H4 (cell line): ENCODE data around the gene PPP4R2. TPM values are rescaled to one million over a fixed set of nuclear protein-coding genes. Genes with fewer than 3 reads are reported as not detected.
"Not testable (repeated sequence)": the region's sequence is repeated elsewhere in the genome, so short reads cannot be mapped to it uniquely, and the experiment has no call there.

Source experiments
- DNase-seq: peaks from one replicate; pipeline ENCODE4 v3.0.0-alpha.2; 2015; ENCODE audit warnings: low spot score
- total RNA-seq: library from RNA; depleted of rRNA; stranded (reverse); fragments of >200 nt; shearing (Covaris generic); gene quantifications from 2 replicates; pipeline ENCODE4 v1.2.3, GENCODE V29; 2014

The PPP4R2 gene
- total RNA-seq, 1 experiment from 2014 or later: 30.0 TPM

DNA sequence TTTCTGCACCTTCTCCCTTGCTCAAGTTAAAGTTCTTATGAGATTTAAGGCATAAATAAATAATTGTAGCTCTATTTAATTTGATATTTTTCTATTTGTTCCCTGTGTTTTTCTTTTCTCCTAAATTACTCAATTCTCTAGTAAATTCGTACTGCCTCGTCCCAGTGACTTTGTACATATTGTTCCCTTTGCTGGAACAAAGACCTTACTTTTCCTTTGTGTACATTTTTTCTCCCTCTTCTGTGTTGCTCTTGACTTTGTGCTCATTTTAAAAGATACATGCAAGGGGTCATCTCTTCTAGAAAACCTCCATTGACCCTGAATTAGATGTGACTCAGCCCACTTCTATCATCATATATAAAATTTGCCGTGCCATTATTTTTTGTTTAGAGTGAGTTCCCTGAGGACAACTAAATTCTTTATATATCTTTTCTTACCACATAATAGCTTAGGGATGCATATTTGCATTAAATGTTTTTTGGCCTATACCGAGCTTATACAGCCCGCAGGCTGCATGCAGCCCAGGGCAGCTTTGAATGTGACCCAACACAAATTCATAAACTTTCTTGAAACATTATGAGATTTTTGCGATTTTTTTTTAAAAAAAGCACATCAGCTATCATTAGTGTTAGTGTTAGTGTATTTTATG lies 29.6 kb downstream of the PPP4R2 start:
- DNase-seq: no peak

DNA sequence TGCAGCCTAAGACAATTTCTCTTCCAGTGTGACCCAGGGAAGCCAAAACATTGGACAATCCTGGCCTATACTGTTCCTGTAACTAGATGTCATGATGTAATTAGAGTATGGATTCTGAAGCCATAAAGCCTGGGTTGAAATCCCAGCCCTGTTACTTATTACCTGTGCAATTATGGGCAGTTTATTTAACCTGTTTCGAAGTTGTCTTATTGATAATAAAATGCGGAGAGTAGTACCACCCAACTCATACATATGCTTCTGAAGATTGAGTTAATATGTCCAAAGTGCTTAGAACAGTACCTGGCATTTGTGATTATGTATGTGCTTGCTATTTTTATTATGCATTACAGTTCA lies 30.1 kb downstream of the PPP4R2 start:
- DNase-seq: no peak

DNA sequence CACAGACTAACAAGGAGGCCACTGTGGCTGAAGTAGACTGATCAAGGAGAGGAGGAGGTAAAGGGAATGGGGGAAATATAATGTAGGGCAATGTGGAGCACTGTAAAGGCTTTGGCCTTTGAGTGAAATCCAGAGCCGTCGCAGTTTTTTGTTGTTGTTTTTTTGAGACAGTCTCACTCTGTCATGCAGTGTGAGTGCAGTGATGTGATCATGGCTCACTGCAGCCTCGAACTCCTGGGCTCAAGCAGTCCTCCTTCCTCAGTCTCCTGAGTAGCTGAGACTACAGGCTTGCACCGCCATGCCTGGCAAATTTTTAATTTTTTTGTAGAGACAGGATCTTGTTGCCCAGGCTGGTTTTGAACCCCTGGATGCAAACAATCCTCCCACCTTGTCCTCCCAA lies 32.2 kb downstream of the PPP4R2 start:
- no peak for DNase-seq

GRCh38 chr3:73029321-73029796 lies 32.7 kb downstream of the PPP4R2 start:
- DNase-seq: peak; percentile 30

- DNase-seq: no peak
These were observed 33.5 kb downstream of the PPP4R2 start for GRCh38 chr3:73030073-73030597.

- no peak for DNase-seq
These were observed 35.0 kb downstream of the PPP4R2 start for GRCh38 chr3:73031573-73032103.

- DNase-seq: no peak
These were observed 40.3 kb downstream of the PPP4R2 start for GRCh38 chr3:73036694-73037591.

GRCh38 chr3:73041537-73041936 lies 44.9 kb downstream of the PPP4R2 start:
- DNase-seq: no peak

- DNase-seq: no peak
These were observed 46.8 kb downstream of the PPP4R2 start for GRCh38 chr3:73043414-73043813.

GRCh38 chr3:73045391-73045790 lies 48.8 kb downstream of the PPP4R2 start:
- DNase-seq: no peak

- DNase-seq: no peak
These were observed 49.6 kb downstream of the PPP4R2 start for GRCh38 chr3:73046195-73046594.

DNA sequence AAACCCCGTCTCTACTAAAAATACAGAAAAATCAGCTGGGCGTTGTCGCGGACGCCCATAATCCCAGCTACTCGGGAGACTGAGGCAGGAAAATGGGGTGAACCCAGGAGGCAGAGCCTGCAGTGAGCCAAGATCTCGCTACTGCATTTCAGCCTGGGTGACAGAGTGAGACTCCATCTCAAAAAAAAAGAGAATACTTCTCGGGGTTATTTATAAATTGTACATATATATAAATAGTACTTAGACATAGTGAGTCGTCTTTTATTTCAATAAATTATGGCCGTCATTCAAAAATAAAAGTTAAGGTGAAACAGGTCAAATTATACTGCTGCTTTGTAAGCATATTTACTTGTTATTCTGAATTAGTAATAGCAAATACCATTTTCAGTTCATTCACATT lies 52.7 kb downstream of the PPP4R2 start:
- no peak for DNase-seq

GRCh38 chr3:73052857-73053256 lies 56.2 kb downstream of the PPP4R2 start:
- DNase-seq: no peak

GRCh38 chr3:73055583-73055982 lies 59.0 kb downstream of the PPP4R2 start:
- DNase-seq: no peak

DNA sequence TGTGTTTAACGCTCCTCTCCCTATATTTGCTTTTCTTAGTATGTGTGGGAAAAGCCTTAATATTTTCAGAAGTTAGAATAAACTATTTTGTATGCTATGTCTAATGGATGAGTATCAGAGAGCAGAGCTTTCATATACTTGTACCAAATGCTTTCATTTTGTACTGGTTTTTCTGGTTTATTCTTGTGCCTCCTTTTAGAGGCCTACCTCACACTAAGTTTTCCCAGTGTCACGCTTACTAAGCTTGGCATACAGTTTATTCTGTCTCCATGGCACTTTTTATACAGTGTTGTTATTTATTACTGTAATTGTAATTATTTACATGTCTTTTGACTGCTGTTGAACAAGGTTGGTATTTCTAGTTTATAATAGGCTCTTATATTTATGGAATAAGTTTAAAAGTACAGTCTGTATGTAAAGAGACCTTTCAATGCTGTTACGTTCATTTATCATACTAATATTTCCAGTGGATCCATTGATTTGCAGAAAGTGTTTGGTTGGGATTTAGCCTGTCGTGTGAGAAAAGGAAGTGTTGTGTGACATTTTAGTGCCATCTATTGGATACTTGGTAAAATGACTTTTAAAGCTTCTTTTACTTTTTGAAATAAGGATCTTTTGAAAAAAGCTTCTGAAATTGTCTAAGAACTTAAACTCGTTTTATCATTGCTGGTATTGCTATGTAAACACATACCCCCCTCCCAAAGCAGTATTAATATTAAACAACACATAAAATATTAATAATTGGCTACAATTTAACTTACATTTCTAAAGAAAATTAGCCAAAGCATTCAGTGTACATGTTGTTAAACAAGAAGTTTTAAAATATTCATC lies 59.6 kb downstream of the PPP4R2 start:
- DNase-seq: peak; percentile 15

- no peak for DNase-seq
These were observed 60.2 kb downstream of the PPP4R2 start for GRCh38 chr3:73056845-73057150.

- DNase-seq: no peak
These were observed 63.7 kb downstream of the PPP4R2 start for GRCh38 chr3:73060302-73060723.

DNA sequence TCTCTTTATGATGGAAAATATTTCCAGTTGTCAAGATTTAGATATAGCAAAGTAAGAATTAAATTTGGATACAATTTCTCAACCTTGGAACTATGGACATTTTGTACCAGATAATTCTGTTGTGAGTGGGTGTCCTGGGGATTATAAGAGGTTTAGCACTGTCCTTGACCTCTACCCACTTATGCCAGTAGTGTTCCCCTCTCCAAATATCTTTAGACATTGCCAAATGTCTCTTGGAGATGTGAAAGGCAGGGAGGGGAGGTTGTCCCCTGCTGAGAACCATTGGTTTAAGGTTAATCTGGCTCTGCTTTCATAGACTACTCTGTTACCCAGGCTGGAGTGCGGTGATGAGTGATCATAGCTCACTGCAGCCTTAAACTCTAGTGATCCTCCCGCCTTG lies 64.8 kb downstream of the PPP4R2 start, which contains the start of gene EBLN2:
Gene EBLN2, plus strand, starts transcription at position 244 of the 400 bp plus-strand sequence. CDS start 423 bp downstream, outside the sequence.
- DNase-seq: no peak

- not testable (repeated sequence) for DNase-seq
These were observed 69.6 kb downstream of the PPP4R2 start for GRCh38 chr3:73066243-73066642.

DNA sequence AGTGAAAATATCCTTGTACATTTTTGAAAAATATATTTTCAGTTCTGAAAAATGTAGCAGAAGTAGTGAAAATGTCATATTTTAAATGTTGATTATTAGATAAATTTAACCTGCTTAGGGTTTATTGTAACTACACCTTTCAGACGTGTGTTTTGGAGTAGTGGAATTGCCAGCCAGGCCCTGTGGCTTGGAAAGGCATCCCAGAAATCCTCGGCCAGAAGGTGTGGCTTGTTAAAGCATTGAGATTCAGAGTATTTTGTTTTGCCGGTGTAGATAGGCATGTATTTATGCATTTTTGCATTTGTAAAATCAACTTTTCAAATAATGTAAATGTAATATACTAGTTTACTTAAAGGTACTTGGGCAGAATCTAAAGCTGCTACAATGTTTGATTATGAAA lies 71.8 kb downstream of the PPP4R2 start:
- no peak for DNase-seq

- no peak for DNase-seq
These were observed 72.6 kb downstream of the PPP4R2 start for GRCh38 chr3:73069187-73069586.
